ENCODE measurements around the gene CARF.
"Not testable (repeated sequence)": the region's sequence is repeated elsewhere in the genome, so short reads cannot be mapped to it uniquely, and the experiment has no call there.

CARF gene

GRCh38 chr2:202976809-202977208 lies 64.7 kb downstream of the CARF start:
- Histone ChIP-seq H3K4me1 (ENCODE audit: control insufficient read depth in 2 of 2, insufficient read depth in 2 of 2, low read length in 2 of 2) (no peaks in the 10 kb centered on the region), H3K27me3 (ENCODE audit: control insufficient read depth in 2 of 2, insufficient read depth in 2 of 2, low read length in 2 of 2) (no peaks in the 10 kb centered on the region), H3K27ac (ENCODE audit: low read depth in 2 of 2, low read length in 2 of 2) (no peak overlapping the region), H3K36me3 (ENCODE audit: control insufficient read depth in 2 of 2, insufficient read depth in 2 of 2, low read length in 2 of 2) (peaks cover under 1 to 6% of the 10 kb centered on the region in 2 donors), H3K9ac (ENCODE audit: low read depth in 1 of 2, low read length in 2 of 2) (no peak overlapping the region), H3K9me3 (ENCODE audit: control insufficient read depth in 2 of 2, low read length in 2 of 2) (no peaks in the 10 kb centered on the region), H3K4me3 (ENCODE audit: low read length in 2 of 2) (no peak overlapping the region)

- H3K36me3 ChIP-seq (ENCODE audit: control insufficient read depth in 2 of 2, insufficient read depth in 2 of 2, low read length in 2 of 2) = peaks cover 2 to 4% of the 10 kb centered on the region in 2 donors
- H3K27ac ChIP-seq (ENCODE audit: low read depth in 2 of 2, low read length in 2 of 2) = no peak overlapping the region
- H3K4me3 ChIP-seq (ENCODE audit: low read length in 2 of 2) = no peak overlapping the region
- no peak overlapping the region for H3K9ac ChIP-seq (ENCODE audit: low read depth in 1 of 2, low read length in 2 of 2)
- H3K9me3 ChIP-seq (ENCODE audit: control insufficient read depth in 2 of 2, low read length in 2 of 2) = no peaks in the 10 kb centered on the region
- no peaks in the 10 kb centered on the region for H3K4me1 ChIP-seq (ENCODE audit: control insufficient read depth in 2 of 2, insufficient read depth in 2 of 2, low read length in 2 of 2)
- no peaks in the 10 kb centered on the region for H3K27me3 ChIP-seq (ENCODE audit: control insufficient read depth in 2 of 2, insufficient read depth in 2 of 2, low read length in 2 of 2)
Observed at GRCh38 chr2:202982779-202983491, 70.9 kb downstream of the CARF start.

- no peaks in the 10 kb centered on the region for H3K36me3 ChIP-seq (ENCODE audit: control insufficient read depth in 2 of 2, insufficient read depth in 2 of 2, low read length in 2 of 2)
- H3K9ac ChIP-seq (ENCODE audit: low read depth in 1 of 2, low read length in 2 of 2) = no peak overlapping the region
- no peak overlapping the region for H3K27ac ChIP-seq (ENCODE audit: low read depth in 2 of 2, low read length in 2 of 2)
- no peaks in the 10 kb centered on the region for H3K27me3 ChIP-seq (ENCODE audit: control insufficient read depth in 2 of 2, insufficient read depth in 2 of 2, low read length in 2 of 2)
- no peaks in the 10 kb centered on the region for H3K9me3 ChIP-seq (ENCODE audit: control insufficient read depth in 2 of 2, low read length in 2 of 2)
- H3K4me3 ChIP-seq (ENCODE audit: low read length in 2 of 2) = no peak overlapping the region
- no peaks in the 10 kb centered on the region for H3K4me1 ChIP-seq (ENCODE audit: control insufficient read depth in 2 of 2, insufficient read depth in 2 of 2, low read length in 2 of 2)
Observed at GRCh38 chr2:202989749-202990148, 77.7 kb downstream of the CARF start.

GRCh38 chr2:202990501-202990900 lies 78.4 kb downstream of the CARF start:
- Histone ChIP-seq H3K9ac (ENCODE audit: low read depth in 1 of 2, low read length in 2 of 2) (no peak overlapping the region), H3K27ac (ENCODE audit: low read depth in 2 of 2, low read length in 2 of 2) (no peak overlapping the region), H3K36me3 (ENCODE audit: control insufficient read depth in 2 of 2, insufficient read depth in 2 of 2, low read length in 2 of 2) (no peaks in the 10 kb centered on the region), H3K9me3 (ENCODE audit: control insufficient read depth in 2 of 2, low read length in 2 of 2) (no peaks in the 10 kb centered on the region), H3K4me3 (ENCODE audit: low read length in 2 of 2) (no peak overlapping the region), H3K27me3 (ENCODE audit: control insufficient read depth in 2 of 2, insufficient read depth in 2 of 2, low read length in 2 of 2) (no peaks in the 10 kb centered on the region), H3K4me1 (ENCODE audit: control insufficient read depth in 2 of 2, insufficient read depth in 2 of 2, low read length in 2 of 2) (no peaks in the 10 kb centered on the region)

GRCh38 chr2:202997113-202997512 lies 85.0 kb downstream of the CARF start:
- H3K9me3 ChIP-seq (ENCODE audit: control insufficient read depth in 2 of 2, low read length in 2 of 2); H3K27me3 ChIP-seq (ENCODE audit: control insufficient read depth in 2 of 2, insufficient read depth in 2 of 2, low read length in 2 of 2); H3K4me3 ChIP-seq (ENCODE audit: low read length in 2 of 2); H3K36me3 ChIP-seq (ENCODE audit: control insufficient read depth in 2 of 2, insufficient read depth in 2 of 2, low read length in 2 of 2); H3K27ac ChIP-seq (ENCODE audit: low read depth in 2 of 2, low read length in 2 of 2); H3K4me1 ChIP-seq (ENCODE audit: control insufficient read depth in 2 of 2, insufficient read depth in 2 of 2, low read length in 2 of 2); H3K9ac ChIP-seq (ENCODE audit: low read depth in 1 of 2, low read length in 2 of 2): not testable (repeated sequence)

- H3K4me1 ChIP-seq (ENCODE audit: control insufficient read depth in 2 of 2, insufficient read depth in 2 of 2, low read length in 2 of 2) = peaks cover 3 to 6% of the 10 kb centered on the region in 2 donors
- H3K36me3 ChIP-seq (ENCODE audit: control insufficient read depth in 2 of 2, insufficient read depth in 2 of 2, low read length in 2 of 2) = no peaks in the 10 kb centered on the region
- H3K27me3 ChIP-seq (ENCODE audit: control insufficient read depth in 2 of 2, insufficient read depth in 2 of 2, low read length in 2 of 2) = no peaks in the 10 kb centered on the region
- H3K27ac ChIP-seq (ENCODE audit: low read depth in 2 of 2, low read length in 2 of 2) = peak overlapping the region; percentile 3 to 20
- H3K9ac ChIP-seq (ENCODE audit: low read depth in 1 of 2, low read length in 2 of 2) = no peak overlapping the region
- H3K9me3 ChIP-seq (ENCODE audit: control insufficient read depth in 2 of 2, low read length in 2 of 2) = no peaks in the 10 kb centered on the region
- no peak overlapping the region for H3K4me3 ChIP-seq (ENCODE audit: low read length in 2 of 2)
Observed at GRCh38 chr2:203002054-203002821, 90.2 kb downstream of the CARF start.

GRCh38 chr2:203003716-203004115 lies 91.6 kb downstream of the CARF start:
- peaks cover 3 to 6% of the 10 kb centered on the region in 2 donors for H3K4me1 ChIP-seq (ENCODE audit: control insufficient read depth in 2 of 2, insufficient read depth in 2 of 2, low read length in 2 of 2)
- H3K9me3 ChIP-seq (ENCODE audit: control insufficient read depth in 2 of 2, low read length in 2 of 2) = no peaks in the 10 kb centered on the region
- no peaks in the 10 kb centered on the region for H3K27me3 ChIP-seq (ENCODE audit: control insufficient read depth in 2 of 2, insufficient read depth in 2 of 2, low read length in 2 of 2)
- H3K4me3 ChIP-seq (ENCODE audit: low read length in 2 of 2) = no peak overlapping the region
- H3K36me3 ChIP-seq (ENCODE audit: control insufficient read depth in 2 of 2, insufficient read depth in 2 of 2, low read length in 2 of 2) = no peaks in the 10 kb centered on the region
- peak overlapping the region in 1 of 2 donors; percentile 69 for H3K27ac ChIP-seq (ENCODE audit: low read depth in 2 of 2, low read length in 2 of 2)
- H3K9ac ChIP-seq (ENCODE audit: low read depth in 1 of 2, low read length in 2 of 2) = no peak overlapping the region

- Histone ChIP-seq H3K9me3 (ENCODE audit: control insufficient read depth in 2 of 2, low read length in 2 of 2) (no peaks in the 10 kb centered on the region), H3K36me3 (ENCODE audit: control insufficient read depth in 2 of 2, insufficient read depth in 2 of 2, low read length in 2 of 2) (no peaks in the 10 kb centered on the region), H3K27me3 (ENCODE audit: control insufficient read depth in 2 of 2, insufficient read depth in 2 of 2, low read length in 2 of 2) (no peaks in the 10 kb centered on the region), H3K4me1 (ENCODE audit: control insufficient read depth in 2 of 2, insufficient read depth in 2 of 2, low read length in 2 of 2) (peaks cover 7 to 14% of the 10 kb centered on the region in 2 donors), H3K4me3 (ENCODE audit: low read length in 2 of 2) (peak within 1 kb of the TSS; percentile 94 to 98), H3K9ac (ENCODE audit: low read depth in 1 of 2, low read length in 2 of 2) (peak within 1 kb of the TSS; percentile 98 to 99), H3K27ac (ENCODE audit: low read depth in 2 of 2, low read length in 2 of 2) (peak within 1 kb of the TSS; percentile 97)
Observed at GRCh38 chr2:203014456-203015199, 102.6 kb downstream of the CARF start, which contains the start of gene NBEAL1. NBEAL1 (plus strand) TSS chr2:203014875; CDS start chr2:203016385, 1,510 bp downstream.

GRCh38 chr2:203016716-203017115 lies 104.6 kb downstream of the CARF start:
- Histone ChIP-seq H3K27me3 (ENCODE audit: control insufficient read depth in 2 of 2, insufficient read depth in 2 of 2, low read length in 2 of 2) (no peaks in the 10 kb centered on the region), H3K36me3 (ENCODE audit: control insufficient read depth in 2 of 2, insufficient read depth in 2 of 2, low read length in 2 of 2) (no peaks in the 10 kb centered on the region), H3K9ac (ENCODE audit: low read depth in 1 of 2, low read length in 2 of 2) (peak overlapping the region; percentile 56 to 63), H3K4me1 (ENCODE audit: control insufficient read depth in 2 of 2, insufficient read depth in 2 of 2, low read length in 2 of 2) (peaks cover 7 to 17% of the 10 kb centered on the region in 2 donors), H3K4me3 (ENCODE audit: low read length in 2 of 2) (peak overlapping the region; percentile 89 to 98), H3K27ac (ENCODE audit: low read depth in 2 of 2, low read length in 2 of 2) (peak overlapping the region in 1 of 2 donors; percentile 55), H3K9me3 (ENCODE audit: control insufficient read depth in 2 of 2, low read length in 2 of 2) (no peaks in the 10 kb centered on the region)

- H3K27ac ChIP-seq (ENCODE audit: low read depth in 2 of 2, low read length in 2 of 2) = peak overlapping the region in 1 of 2 donors; percentile 21
- H3K4me3 ChIP-seq (ENCODE audit: low read length in 2 of 2) = peak overlapping the region; percentile 89 to 98
Observed at GRCh38 chr2:203018181-203018580, 106.1 kb downstream of the CARF start.

More at GRCh38 chr2:203018181-203018580, 106.1 kb downstream of the CARF start:
- H3K9ac ChIP-seq (ENCODE audit: low read depth in 1 of 2, low read length in 2 of 2) = peak overlapping the region in 1 of 2 donors; percentile 57
- H3K36me3 ChIP-seq (ENCODE audit: control insufficient read depth in 2 of 2, insufficient read depth in 2 of 2, low read length in 2 of 2) = no peaks in the 10 kb centered on the region
- no peaks in the 10 kb centered on the region for H3K9me3 ChIP-seq (ENCODE audit: control insufficient read depth in 2 of 2, low read length in 2 of 2)
- H3K27me3 ChIP-seq (ENCODE audit: control insufficient read depth in 2 of 2, insufficient read depth in 2 of 2, low read length in 2 of 2) = no peaks in the 10 kb centered on the region
- peaks cover 9 to 17% of the 10 kb centered on the region in 2 donors for H3K4me1 ChIP-seq (ENCODE audit: control insufficient read depth in 2 of 2, insufficient read depth in 2 of 2, low read length in 2 of 2)
